HFFc6 (cell line): ENCODE data around the gene PRAME. TPM values are rescaled to one million over a fixed set of nuclear protein-coding genes. Genes with fewer than 3 reads are reported as not detected.

Source experiments
- DNase-seq: peaks from one replicate; pipeline ENCODE4 v3.0.0-alpha.2; 2018
- H3K27ac Mint-ChIP-seq: 2 replicates; pipeline ENCODE4 v1.8.0; 2020; ENCODE audit warnings: mild to moderate bottlenecking, mixed read lengths
- H3K27me3 Mint-ChIP-seq: 2 replicates; pipeline ENCODE4 v1.8.0; 2021; ENCODE audit warnings: mild to moderate bottlenecking, moderate library complexity, mixed read lengths; ENCODE audit not compliant: insufficient read depth
- H3K36me3 Mint-ChIP-seq: 2 replicates; pipeline ENCODE4 v1.8.0; 2021; ENCODE audit warnings: low read depth, mixed read lengths
- H3K4me1 Mint-ChIP-seq: 2 replicates; pipeline ENCODE4 v1.8.0; 2020; ENCODE audit warnings: low read depth, mixed read lengths
- H3K4me3 Mint-ChIP-seq: 2 replicates; pipeline ENCODE4 v1.8.0; 2020; ENCODE audit warnings: mild to moderate bottlenecking, moderate library complexity, mixed read lengths
- H3K9me3 Mint-ChIP-seq: 2 replicates; pipeline ENCODE4 v1.8.0; 2020; ENCODE audit warnings: mild to moderate bottlenecking, mixed read lengths
- total RNA-seq, 6 experiments: library from RNA; stranded (reverse); fragmentation: NEBNext Ultra II Directional; extraction: Animal tissue kit (Norgen Biotek cat#: 25700); gene quantifications; 2 replicates in 1 of 6; 3 replicates in 5 of 6; pipeline ENCODE4 v1.2.3, GENCODE V29; 2021
- TF ChIP-seq, protein P1 (sequence below): fragments of 200-600 bp; sonication (generic); IDR thresholded peaks from 2 replicates; pipeline ENCODE4 v1.5.0; 2021; ENCODE audit warnings: antibody characterized with exemption, mild to moderate bottlenecking

Gene PRAME
- total RNA-seq, 6 experiments from 2014 or later: not detected

DNA sequence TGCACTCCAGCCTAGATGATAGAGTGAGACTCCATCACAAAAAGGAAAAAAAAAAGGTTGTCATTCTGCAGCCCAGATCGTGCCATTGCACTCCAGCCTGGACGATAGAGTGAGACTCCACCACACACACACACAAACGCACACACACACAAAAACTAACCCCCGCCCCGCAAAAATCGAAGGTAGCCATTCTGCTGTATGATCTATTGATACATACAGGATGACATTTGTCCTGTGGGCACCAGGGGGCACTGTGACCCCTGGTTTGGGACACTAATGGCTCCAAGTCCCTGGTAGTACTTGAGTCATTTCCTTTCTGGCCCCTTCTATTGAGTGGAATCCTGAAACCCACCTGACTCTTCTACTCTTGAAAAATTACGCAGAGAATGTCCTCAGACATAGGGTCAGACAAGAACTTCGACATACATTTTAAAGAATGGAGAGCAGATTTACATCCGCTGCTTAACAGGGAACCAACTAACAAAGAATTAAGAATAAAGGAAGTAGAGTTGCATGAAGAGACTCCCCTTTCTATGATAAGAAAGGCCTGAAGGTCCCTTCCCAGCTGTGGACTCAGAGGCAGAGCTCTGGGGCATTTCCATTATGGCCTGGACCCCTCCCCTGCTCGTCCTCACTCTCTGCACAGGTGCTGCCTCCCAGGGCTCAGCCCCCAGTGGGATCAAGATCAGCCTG is 35.0 kb upstream of the PRAME start:
- no peaks in the 10 kb centered on the region; the same call in none of the 2 replicates for H3K27me3 Mint-ChIP-seq
- no peak overlapping the region for H3K4me3 Mint-ChIP-seq
- TF ChIP-seq, protein P1, sequence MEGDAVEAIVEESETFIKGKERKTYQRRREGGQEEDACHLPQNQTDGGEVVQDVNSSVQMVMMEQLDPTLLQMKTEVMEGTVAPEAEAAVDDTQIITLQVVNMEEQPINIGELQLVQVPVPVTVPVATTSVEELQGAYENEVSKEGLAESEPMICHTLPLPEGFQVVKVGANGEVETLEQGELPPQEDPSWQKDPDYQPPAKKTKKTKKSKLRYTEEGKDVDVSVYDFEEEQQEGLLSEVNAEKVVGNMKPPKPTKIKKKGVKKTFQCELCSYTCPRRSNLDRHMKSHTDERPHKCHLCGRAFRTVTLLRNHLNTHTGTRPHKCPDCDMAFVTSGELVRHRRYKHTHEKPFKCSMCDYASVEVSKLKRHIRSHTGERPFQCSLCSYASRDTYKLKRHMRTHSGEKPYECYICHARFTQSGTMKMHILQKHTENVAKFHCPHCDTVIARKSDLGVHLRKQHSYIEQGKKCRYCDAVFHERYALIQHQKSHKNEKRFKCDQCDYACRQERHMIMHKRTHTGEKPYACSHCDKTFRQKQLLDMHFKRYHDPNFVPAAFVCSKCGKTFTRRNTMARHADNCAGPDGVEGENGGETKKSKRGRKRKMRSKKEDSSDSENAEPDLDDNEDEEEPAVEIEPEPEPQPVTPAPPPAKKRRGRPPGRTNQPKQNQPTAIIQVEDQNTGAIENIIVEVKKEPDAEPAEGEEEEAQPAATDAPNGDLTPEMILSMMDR: peak; percentile 81
- DNase-seq: peak; percentile 18
- H3K9me3 Mint-ChIP-seq: no peaks in the 10 kb centered on the region
- H3K4me1 Mint-ChIP-seq: no peaks in the 10 kb centered on the region
- H3K27ac Mint-ChIP-seq: no peak overlapping the region
- no peaks in the 10 kb centered on the region for H3K36me3 Mint-ChIP-seq

DNA sequence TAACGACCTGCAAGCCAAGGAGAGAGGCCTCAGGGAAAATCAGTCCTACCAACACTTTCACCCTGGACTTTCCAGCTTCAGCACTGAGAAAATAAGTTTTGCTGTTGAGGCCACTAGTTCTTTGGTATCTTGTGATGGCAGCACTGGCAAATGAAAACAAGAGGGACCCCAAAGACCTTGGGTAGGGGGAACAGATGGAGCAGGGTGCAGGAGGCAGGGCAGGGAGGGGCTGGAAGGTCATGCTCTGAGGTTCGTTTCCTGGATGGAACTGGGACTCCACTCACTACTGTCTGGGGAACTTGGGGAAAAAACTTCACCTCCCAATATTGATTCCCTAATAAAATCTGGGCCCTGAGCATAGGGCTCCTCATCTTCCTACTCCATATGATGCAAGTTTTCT is 34.2 kb upstream of the PRAME start:
- H3K27ac Mint-ChIP-seq: no peak overlapping the region
- H3K4me1 Mint-ChIP-seq: no peaks in the 10 kb centered on the region
- H3K27me3 Mint-ChIP-seq: no peaks in the 10 kb centered on the region; the same call in none of the 2 replicates
- no peak overlapping the region for H3K4me3 Mint-ChIP-seq
- TF ChIP-seq, protein P1: no peak
- H3K36me3 Mint-ChIP-seq: no peaks in the 10 kb centered on the region
- DNase-seq: no peak
- no peaks in the 10 kb centered on the region for H3K9me3 Mint-ChIP-seq

DNA sequence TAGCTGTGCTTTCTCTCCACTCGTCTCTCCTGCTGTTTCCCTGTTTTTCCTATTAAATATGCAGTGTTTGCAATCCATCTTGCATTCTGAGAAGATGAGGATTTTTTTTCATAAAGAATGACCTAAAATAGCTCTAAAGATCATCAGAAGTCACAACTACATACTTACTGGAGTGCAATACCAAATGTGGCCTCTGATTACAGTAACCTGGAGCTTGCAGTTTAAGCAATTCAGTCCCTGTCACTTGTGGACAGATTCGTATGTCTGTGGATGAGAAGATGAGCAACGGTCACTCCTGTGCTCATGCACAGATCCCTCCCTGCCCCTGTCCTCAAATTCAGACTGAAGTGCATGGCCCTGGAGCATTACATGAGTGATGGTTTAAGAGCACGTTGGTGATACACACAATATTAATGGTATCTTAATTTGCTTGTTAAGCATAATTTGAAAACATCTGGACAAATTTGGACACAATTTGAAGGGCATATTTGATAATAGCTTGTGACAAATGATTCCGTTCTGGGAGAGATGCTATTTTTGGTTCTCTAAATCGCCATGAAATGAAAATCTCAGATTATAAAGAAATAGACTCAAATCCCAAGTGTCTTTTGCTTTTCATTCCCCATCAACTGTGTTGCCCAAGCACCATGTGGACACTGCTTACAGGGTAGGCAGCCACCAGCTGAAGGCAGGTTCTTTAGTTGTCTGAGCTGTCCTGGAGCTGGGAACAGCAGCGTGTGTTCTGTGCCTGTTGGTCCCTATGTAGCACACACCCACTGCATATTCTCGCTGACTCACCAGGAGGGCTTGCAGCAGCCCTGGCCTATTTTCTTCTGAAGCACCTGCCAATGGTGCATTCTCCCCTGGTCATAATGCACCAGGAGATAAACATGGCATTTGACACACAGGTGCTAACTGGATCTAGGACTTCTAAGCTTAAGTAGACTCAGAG is 32.6 kb upstream of the PRAME start:
- Mint-ChIP-seq H3K4me3 (no peak overlapping the region), H3K27me3 (no peaks in the 10 kb centered on the region; the same call in none of the 2 replicates), H3K4me1 (no peaks in the 10 kb centered on the region), H3K9me3 (no peaks in the 10 kb centered on the region), H3K27ac (no peak overlapping the region), H3K36me3 (no peaks in the 10 kb centered on the region)
- TF ChIP-seq, protein P1: peak; percentile 58
- no peak for DNase-seq

DNA sequence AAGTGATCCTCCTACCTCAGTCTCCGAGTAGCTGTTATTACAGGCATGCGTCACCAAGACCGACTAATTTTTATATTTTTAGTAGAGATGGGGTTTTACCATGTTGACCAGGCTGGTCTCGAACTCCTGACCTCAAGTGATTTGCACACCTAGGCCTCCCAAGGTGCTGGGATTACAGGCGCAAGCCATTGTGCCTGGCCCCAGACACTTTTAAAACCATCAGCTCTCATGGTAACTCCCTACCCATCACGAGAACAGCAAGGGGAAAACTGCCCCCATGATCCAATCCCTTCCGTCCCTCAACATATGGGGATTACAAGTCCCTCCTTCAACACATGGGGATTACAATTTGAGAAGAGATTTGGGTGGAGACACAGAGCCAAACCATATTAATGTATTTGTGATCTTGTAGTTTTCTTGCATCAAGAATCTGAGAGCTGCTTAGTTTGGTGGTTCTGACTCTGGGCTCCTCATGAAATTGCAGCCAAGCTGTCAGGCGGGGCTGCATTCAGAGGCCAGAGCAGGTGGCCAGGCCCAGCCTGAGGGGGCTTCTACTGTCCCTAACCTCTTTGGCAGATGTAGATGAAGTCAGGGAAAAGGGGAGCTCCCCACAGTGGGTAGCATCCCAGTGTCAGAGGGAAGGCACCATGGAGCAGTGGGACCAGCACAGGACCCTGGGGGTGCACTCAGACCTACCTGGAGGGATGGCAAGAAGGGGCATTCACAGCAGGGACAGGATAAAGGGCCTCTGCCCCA is 31.2 kb upstream of the PRAME start:
- H3K4me3 Mint-ChIP-seq: no peak overlapping the region
- no peak overlapping the region for H3K27ac Mint-ChIP-seq
- H3K27me3 Mint-ChIP-seq: no peaks in the 10 kb centered on the region; the same call in none of the 2 replicates
- no peaks in the 10 kb centered on the region for H3K36me3 Mint-ChIP-seq
- H3K4me1 Mint-ChIP-seq: no peaks in the 10 kb centered on the region
- no peaks in the 10 kb centered on the region for H3K9me3 Mint-ChIP-seq
- TF ChIP-seq, protein P1: no peak
- DNase-seq: no peak

DNA sequence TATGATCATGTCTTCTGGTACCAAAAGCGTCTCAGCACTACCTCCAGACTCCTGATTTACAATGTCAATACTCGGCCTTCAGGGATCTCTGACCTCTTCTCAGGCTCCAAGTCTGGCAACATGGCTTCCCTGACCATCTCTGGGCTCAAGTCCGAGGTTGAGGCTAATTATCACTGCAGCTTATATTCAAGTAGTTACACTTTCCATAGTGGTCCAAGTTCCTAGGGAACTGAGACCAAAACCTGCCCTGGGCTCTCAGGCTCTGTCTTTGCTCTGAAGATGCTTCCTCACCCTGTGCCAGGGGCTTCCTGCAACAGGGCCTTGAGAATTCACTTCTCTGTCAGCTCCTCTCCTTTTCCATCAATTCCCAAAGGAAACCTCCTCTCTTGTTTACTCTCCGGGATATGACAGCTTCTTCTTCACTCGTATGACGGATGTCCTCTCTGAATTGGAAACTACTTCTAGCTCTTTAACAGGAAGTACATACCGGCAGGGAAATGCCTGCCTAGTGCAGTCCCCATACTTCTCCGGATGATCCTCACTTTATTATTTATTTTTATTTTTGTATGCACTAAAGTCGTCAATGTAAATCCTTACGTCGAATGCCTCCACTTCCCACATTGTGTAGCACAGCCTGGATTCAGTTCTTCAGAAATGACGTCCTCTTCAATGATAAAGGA is 29.6 kb upstream of the PRAME start:
- H3K4me1 Mint-ChIP-seq: no peaks in the 10 kb centered on the region
- peaks cover 4% of the 10 kb centered on the region for H3K27me3 Mint-ChIP-seq
- no peak overlapping the region for H3K27ac Mint-ChIP-seq
- H3K36me3 Mint-ChIP-seq: no peaks in the 10 kb centered on the region
- no peak for DNase-seq
- H3K4me3 Mint-ChIP-seq: no peak overlapping the region
- TF ChIP-seq, protein P1: no peak
- H3K9me3 Mint-ChIP-seq: no peaks in the 10 kb centered on the region
